ENCODE measurements around the gene MSI1. TPM values are rescaled to one million over a fixed set of nuclear protein-coding genes. Genes with fewer than 3 reads are reported as not detected.

Gene MSI1
- total and polyA plus RNA-seq, 2 of the 13 experiments (the other 11 are each of a cell fraction or from before 2014, with no cell fraction given) = 0.09 to 0.46 TPM

DNA sequence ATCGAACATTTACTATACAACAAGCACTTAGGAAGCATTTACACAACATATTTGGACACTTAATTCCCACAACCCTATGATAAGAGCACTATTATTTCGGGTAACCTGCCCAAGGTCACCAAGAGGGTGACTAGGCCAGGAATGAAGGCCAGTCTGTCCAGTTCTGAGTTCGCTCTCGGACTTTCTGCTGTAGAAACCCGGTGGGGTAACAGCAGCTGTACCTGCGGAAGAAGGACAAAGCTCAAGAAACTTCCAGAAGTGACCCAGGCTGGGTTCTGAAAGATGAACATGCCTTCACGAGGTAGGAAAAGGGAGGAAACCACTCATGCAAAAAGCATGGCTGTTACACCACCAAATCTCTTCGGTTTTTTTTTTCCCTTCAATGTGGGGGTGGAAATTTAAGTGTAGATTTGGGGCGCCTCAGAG, 52.2 kb downstream of the MSI1 start (continued):
- TF ChIP-seq KMT2A (CRISPR knock-in tag; IDR thresholded peaks at IDR 0.05) (peak; percentile 14; the same call in 1 of the 2 replicates), MED13 (CRISPR knock-in tag; IDR thresholded peaks at IDR 0.05) (no peak), ZC3H4 (CRISPR knock-in tag; IDR thresholded peaks at IDR 0.05; ENCODE audit: borderline replicate concordance) (peak; percentile 89), POLR2AphosphoS5 (IDR thresholded peaks at IDR 0.05; ENCODE audit: low read depth, low read length) (peak; percentile 34; the same call in 1 of the 2 replicates), ZNF564 (CRISPR knock-in tag; IDR thresholded peaks at IDR 0.05) (0 out of 2 replicates have a peak, but pooled peaks have one; percentile 5), ESRRA (CRISPR knock-in tag; IDR thresholded peaks at IDR 0.05; ENCODE audit: low read depth) (0 out of 2 replicates have a peak, but pooled peaks have one; percentile 16), NR1H2 (CRISPR knock-in tag; IDR thresholded peaks at IDR 0.05; ENCODE audit: borderline replicate concordance, low read depth) (no peak), HNF4A (CRISPR knock-in tag; IDR thresholded peaks at IDR 0.05) (0 out of 2 replicates have a peak, but pooled peaks have one; percentile 28), SOX6 (IDR thresholded peaks at IDR 0.05) (no peak), SOX6 (CRISPR knock-in tag; IDR thresholded peaks at IDR 0.05) (no peak), KLF9 (CRISPR knock-in tag; IDR thresholded peaks at IDR 0.05; ENCODE audit: low read depth) (no peak), NCOA1 (CRISPR knock-in tag; IDR thresholded peaks at IDR 0.05) (0 out of 2 replicates have a peak, but pooled peaks have one; percentile 40), ISL2 (CRISPR knock-in tag; IDR thresholded peaks at IDR 0.05) (0 out of 2 replicates have a peak, but pooled peaks have one; percentile 5)
- TF ChIP-seq, protein P1, sequence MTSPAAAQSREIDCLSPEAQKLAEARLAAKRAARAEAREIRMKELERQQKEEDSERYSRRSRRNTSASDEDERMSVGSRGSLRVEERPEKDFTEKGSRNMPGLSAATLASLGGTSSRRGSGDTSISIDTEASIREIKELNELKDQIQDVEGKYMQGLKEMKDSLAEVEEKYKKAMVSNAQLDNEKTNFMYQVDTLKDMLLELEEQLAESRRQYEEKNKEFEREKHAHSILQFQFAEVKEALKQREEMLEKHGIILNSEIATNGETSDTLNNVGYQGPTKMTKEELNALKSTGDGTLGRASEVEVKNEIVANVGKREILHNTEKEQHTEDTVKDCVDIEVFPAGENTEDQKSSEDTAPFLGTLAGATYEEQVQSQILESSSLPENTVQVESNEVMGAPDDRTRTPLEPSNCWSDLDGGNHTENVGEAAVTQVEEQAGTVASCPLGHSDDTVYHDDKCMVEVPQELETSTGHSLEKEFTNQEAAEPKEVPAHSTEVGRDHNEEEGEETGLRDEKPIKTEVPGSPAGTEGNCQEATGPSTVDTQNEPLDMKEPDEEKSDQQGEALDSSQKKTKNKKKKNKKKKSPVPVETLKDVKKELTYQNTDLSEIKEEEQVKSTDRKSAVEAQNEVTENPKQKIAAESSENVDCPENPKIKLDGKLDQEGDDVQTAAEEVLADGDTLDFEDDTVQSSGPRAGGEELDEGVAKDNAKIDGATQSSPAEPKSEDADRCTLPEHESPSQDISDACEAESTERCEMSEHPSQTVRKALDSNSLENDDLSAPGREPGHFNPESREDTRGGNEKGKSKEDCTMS (CRISPR knock-in tag; conservative IDR thresholded peaks at IDR 0.05) = no peak
- TF ChIP-seq, protein P2, sequence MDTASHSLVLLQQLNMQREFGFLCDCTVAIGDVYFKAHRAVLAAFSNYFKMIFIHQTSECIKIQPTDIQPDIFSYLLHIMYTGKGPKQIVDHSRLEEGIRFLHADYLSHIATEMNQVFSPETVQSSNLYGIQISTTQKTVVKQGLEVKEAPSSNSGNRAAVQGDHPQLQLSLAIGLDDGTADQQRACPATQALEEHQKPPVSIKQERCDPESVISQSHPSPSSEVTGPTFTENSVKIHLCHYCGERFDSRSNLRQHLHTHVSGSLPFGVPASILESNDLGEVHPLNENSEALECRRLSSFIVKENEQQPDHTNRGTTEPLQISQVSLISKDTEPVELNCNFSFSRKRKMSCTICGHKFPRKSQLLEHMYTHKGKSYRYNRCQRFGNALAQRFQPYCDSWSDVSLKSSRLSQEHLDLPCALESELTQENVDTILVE (CRISPR knock-in tag; IDR thresholded peaks at IDR 0.05) = peak; percentile 11; the same call in 1 of the 2 replicates
- TF ChIP-seq, protein P3, sequence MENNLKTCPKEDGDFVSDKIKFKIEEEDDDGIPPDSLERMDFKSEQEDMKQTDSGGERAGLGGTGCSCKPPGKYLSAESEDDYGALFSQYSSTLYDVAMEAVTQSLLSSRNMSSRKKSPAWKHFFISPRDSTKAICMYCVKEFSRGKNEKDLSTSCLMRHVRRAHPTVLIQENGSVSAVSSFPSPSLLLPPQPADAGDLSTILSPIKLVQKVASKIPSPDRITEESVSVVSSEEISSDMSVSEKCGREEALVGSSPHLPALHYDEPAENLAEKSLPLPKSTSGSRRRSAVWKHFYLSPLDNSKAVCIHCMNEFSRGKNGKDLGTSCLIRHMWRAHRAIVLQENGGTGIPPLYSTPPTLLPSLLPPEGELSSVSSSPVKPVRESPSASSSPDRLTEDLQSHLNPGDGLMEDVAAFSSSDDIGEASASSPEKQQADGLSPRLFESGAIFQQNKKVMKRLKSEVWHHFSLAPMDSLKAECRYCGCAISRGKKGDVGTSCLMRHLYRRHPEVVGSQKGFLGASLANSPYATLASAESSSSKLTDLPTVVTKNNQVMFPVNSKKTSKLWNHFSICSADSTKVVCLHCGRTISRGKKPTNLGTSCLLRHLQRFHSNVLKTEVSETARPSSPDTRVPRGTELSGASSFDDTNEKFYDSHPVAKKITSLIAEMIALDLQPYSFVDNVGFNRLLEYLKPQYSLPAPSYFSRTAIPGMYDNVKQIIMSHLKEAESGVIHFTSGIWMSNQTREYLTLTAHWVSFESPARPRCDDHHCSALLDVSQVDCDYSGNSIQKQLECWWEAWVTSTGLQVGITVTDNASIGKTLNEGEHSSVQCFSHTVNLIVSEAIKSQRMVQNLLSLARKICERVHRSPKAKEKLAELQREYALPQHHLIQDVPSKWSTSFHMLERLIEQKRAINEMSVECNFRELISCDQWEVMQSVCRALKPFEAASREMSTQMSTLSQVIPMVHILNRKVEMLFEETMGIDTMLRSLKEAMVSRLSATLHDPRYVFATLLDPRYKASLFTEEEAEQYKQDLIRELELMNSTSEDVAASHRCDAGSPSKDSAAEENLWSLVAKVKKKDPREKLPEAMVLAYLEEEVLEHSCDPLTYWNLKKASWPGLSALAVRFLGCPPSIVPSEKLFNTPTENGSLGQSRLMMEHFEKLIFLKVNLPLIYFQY (CRISPR knock-in tag; IDR thresholded peaks at IDR 0.05; ENCODE audit: borderline replicate concordance) = 0 out of 2 replicates have a peak, but pooled peaks have one; percentile 3
- TF ChIP-seq, protein P4, sequence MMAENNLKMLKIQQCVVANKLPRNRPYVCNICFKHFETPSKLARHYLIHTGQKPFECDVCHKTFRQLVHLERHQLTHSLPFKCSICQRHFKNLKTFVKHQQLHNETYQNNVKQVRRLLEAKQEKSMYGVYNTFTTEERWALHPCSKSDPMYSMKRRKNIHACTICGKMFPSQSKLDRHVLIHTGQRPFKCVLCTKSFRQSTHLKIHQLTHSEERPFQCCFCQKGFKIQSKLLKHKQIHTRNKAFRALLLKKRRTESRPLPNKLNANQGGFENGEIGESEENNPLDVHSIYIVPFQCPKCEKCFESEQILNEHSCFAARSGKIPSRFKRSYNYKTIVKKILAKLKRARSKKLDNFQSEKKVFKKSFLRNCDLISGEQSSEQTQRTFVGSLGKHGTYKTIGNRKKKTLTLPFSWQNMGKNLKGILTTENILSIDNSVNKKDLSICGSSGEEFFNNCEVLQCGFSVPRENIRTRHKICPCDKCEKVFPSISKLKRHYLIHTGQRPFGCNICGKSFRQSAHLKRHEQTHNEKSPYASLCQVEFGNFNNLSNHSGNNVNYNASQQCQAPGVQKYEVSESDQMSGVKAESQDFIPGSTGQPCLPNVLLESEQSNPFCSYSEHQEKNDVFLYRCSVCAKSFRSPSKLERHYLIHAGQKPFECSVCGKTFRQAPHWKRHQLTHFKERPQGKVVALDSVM (CRISPR knock-in tag; IDR thresholded peaks at IDR 0.05) = no peak
